HepG2 (cell line): Measurements from ENCODE around the gene EEF1A2. TPM values are rescaled to one million over a fixed set of nuclear protein-coding genes. Genes with fewer than 3 reads are reported as not detected.

ENCODE experiments used
- CBX5 ChIP-seq: sonication (generic); formaldehyde crosslinking; IDR thresholded peaks from 2 replicates; pipeline ENCODE4 v1.4.0; 2020; ENCODE audit warnings: missing genetic modification reagents, borderline replicate concordance
- CENPT ChIP-seq: sonication (generic); formaldehyde crosslinking; IDR thresholded peaks from 2 replicates; pipeline ENCODE4 v1.8.0; 2022; ENCODE audit warnings: low read depth, mild to moderate bottlenecking, moderate library complexity, missing genetic modification reagents
- E2F5 ChIP-seq: sonication (generic); formaldehyde crosslinking; conservative IDR thresholded peaks from 2 replicates; pipeline ENCODE4 v1.4.0; 2020; ENCODE audit warnings: missing genetic modification reagents
- ELF4 ChIP-seq: sonication (generic); formaldehyde crosslinking; IDR thresholded peaks from 2 replicates; pipeline ENCODE4 v1.5.0; 2020; ENCODE audit warnings: missing genetic modification reagents, mild to moderate bottlenecking, moderate library complexity, borderline replicate concordance
- IRF9 ChIP-seq: sonication (generic); formaldehyde crosslinking; IDR thresholded peaks from 2 replicates; pipeline ENCODE4 v1.8.0; 2022; ENCODE audit warnings: missing genetic modification reagents, mild to moderate bottlenecking, borderline replicate concordance
- KDM2A ChIP-seq: sonication (generic); formaldehyde crosslinking; IDR thresholded peaks from 2 replicates; pipeline ENCODE4 v1.4.0; 2020; ENCODE audit warnings: low read depth, missing genetic modification reagents, borderline replicate concordance
- MYC ChIP-seq: sonication (generic); formaldehyde crosslinking; IDR thresholded peaks from 2 replicates; pipeline ENCODE4 v1.9.0; 2021; ENCODE audit warnings: missing genetic modification reagents, borderline replicate concordance
- MYNN ChIP-seq: sonication (generic); formaldehyde crosslinking; IDR thresholded peaks from 2 replicates; pipeline ENCODE4 v1.4.0; 2020; ENCODE audit warnings: mild to moderate bottlenecking, low read depth, missing genetic modification reagents
- NCOA2 ChIP-seq: sonication (generic); formaldehyde crosslinking; IDR thresholded peaks from 2 replicates; pipeline ENCODE4 v1.8.0; 2022; ENCODE audit warnings: inconsistent platforms
- PHF8 ChIP-seq: sonication (generic); formaldehyde crosslinking; IDR thresholded peaks from 2 replicates; pipeline ENCODE4 v1.5.0; 2020; ENCODE audit warnings: missing genetic modification reagents
- RBFOX2 ChIP-seq: fragments of 200-400 bp; formaldehyde crosslinking; IDR thresholded peaks from 2 replicates; pipeline ENCODE4 v1.6.1; 2017; ENCODE audit warnings: low read depth, mild to moderate bottlenecking, low read length
- RFX5 ChIP-seq: IDR thresholded peaks from 2 replicates; pipeline ENCODE4 v1.6.1; 2011; ENCODE audit warnings: low read depth, low read length, improper control_type of control experiment
- SNAPC5 ChIP-seq: sonication (generic); formaldehyde crosslinking; IDR thresholded peaks from 2 replicates; pipeline ENCODE4 v1.8.1; 2023; ENCODE audit warnings: mild to moderate bottlenecking, missing genetic modification reagents, borderline replicate concordance
- SRSF9 ChIP-seq: fragments of 200-400 bp; formaldehyde crosslinking; IDR thresholded peaks from 2 replicates; pipeline ENCODE4 v1.6.1; 2018; ENCODE audit warnings: borderline replicate concordance, mild to moderate bottlenecking, low read depth, low read length; ENCODE audit not compliant: insufficient read depth, poor library complexity, severe bottlenecking
- THAP9 ChIP-seq: sonication (generic); formaldehyde crosslinking; IDR thresholded peaks from 2 replicates; pipeline ENCODE4; 2020; ENCODE audit warnings: missing genetic modification reagents, mild to moderate bottlenecking, borderline replicate concordance
- ZKSCAN8 ChIP-seq: IDR thresholded peaks from 2 replicates; pipeline ENCODE4 v1.6.1; 2016; ENCODE audit warnings: borderline replicate concordance, missing genetic modification reagents, missing compliant biosample characterization
- ZNF136 ChIP-seq: sonication (generic); formaldehyde crosslinking; IDR thresholded peaks from 2 replicates; pipeline ENCODE4 v1.8.1; 2022; ENCODE audit warnings: low read depth, mild to moderate bottlenecking, moderate library complexity, missing genetic modification reagents
- ZNF326 ChIP-seq: sonication (generic); formaldehyde crosslinking; IDR thresholded peaks from 2 replicates; pipeline ENCODE4 v1.4.0; 2020; ENCODE audit warnings: missing genetic modification reagents, borderline replicate concordance
- ZNF547 ChIP-seq: sonication (generic); formaldehyde crosslinking; IDR thresholded peaks from 2 replicates; pipeline ENCODE4 v1.5.1; 2020; ENCODE audit warnings: mild to moderate bottlenecking, missing genetic modification reagents
- ZNF550 ChIP-seq: sonication (generic); formaldehyde crosslinking; IDR thresholded peaks from 2 replicates; pipeline ENCODE4 v1.4.0; 2020; ENCODE audit warnings: mild to moderate bottlenecking, missing genetic modification reagents, borderline replicate concordance
- ZNF564 ChIP-seq: sonication (generic); formaldehyde crosslinking; IDR thresholded peaks from 2 replicates; pipeline ENCODE4 v1.8.1; 2023; ENCODE audit warnings: mild to moderate bottlenecking, missing genetic modification reagents
- ZNF75D ChIP-seq: sonication (generic); formaldehyde crosslinking; IDR thresholded peaks from 2 replicates; pipeline ENCODE4 v1.8.1; 2023; ENCODE audit warnings: missing genetic modification reagents, mild to moderate bottlenecking, borderline replicate concordance
- ZNF761 ChIP-seq: sonication (generic); formaldehyde crosslinking; conservative IDR thresholded peaks from 2 replicates; pipeline ENCODE4 v1.4.0; 2020; ENCODE audit warnings: mild to moderate bottlenecking, missing genetic modification reagents
- ZZZ3 ChIP-seq: sonication (generic); formaldehyde crosslinking; IDR thresholded peaks from 2 replicates; pipeline ENCODE4 v1.4.0; 2020; ENCODE audit warnings: missing genetic modification reagents, mild to moderate bottlenecking, borderline replicate concordance
- polyA plus RNA-seq, 8 experiments: library from polyadenylated mRNA; depleted of rRNA in 3 of 8; stranded (reverse) in 7 of 8; unstranded in 1 of 8; fragments of >200 nt; fragmentation: Illumina TruSeq in 4 of 8; extraction: Trizol in 4 of 8; gene quantifications; 2 replicates each; pipeline versions ENCODE4 v1.2.1 to v1.2.3, GENCODE V29; 2011 to 2016; ENCODE audit warnings: low read depth in 4 of 8, missing spikeins in 1 of 8, mixed read lengths in 1 of 8; ENCODE audit not compliant: insufficient read depth in 1 of 8
- total RNA-seq, 5 experiments: library from RNA; depleted of rRNA; stranded (reverse); fragments of >200 nt; fragmentation: Illumina TruSeq; extraction: Trizol; gene quantifications; 2 replicates each; pipeline ENCODE4 v1.2.3, GENCODE V29; 2016; ENCODE audit warnings: low read depth in 1 of 5

EEF1A2 gene
- total and polyA plus RNA-seq, 2 of the 13 experiments (the other 11 are each of a cell fraction or from before 2014, with no cell fraction given): 0.44 to 0.87 TPM

GRCh38 chr20:63537525-63538203 lies 38.8 kb upstream of the EEF1A2 start (continued):
- peak; percentile 95; the same call in 1 of the 2 replicates for TF ChIP-seq IRF9 (CRISPR knock-in tag)
- TF ChIP-seq ZNF761 (CRISPR knock-in tag): peak; percentile 77; the same call in 1 of the 2 replicates
- TF ChIP-seq ZZZ3 (CRISPR knock-in tag): peak; percentile 80; the same call in 1 of the 2 replicates
- TF ChIP-seq ZNF136: peak; percentile 71; the same call in 1 of the 2 replicates
- peak; percentile 37 for TF ChIP-seq RFX5
- no peak for TF ChIP-seq ELF4 (CRISPR knock-in tag)
- 0 out of 2 replicates have a peak, but pooled peaks have one; percentile 79 for TF ChIP-seq SNAPC5 (CRISPR knock-in tag)
- TF ChIP-seq KDM2A (CRISPR knock-in tag): peak; percentile 97
- no peak for TF ChIP-seq SRSF9
- peak; percentile 75; the same call in 1 of the 2 replicates for TF ChIP-seq THAP9 (CRISPR knock-in tag)
- TF ChIP-seq RBFOX2: peak; percentile 77
- TF ChIP-seq CBX5 (CRISPR knock-in tag): peak; percentile 83; the same call in 1 of the 2 replicates
- peak; percentile 79; the same call in 1 of the 2 replicates for TF ChIP-seq ZNF547 (CRISPR knock-in tag)
- TF ChIP-seq ZNF326 (CRISPR knock-in tag): no peak
- TF ChIP-seq E2F5: peak; percentile 61
- TF ChIP-seq ZNF550 (CRISPR knock-in tag): peak; percentile 85; the same call in 1 of the 2 replicates
- TF ChIP-seq ZNF564: peak; percentile 75; the same call in 1 of the 2 replicates
- TF ChIP-seq PHF8 (CRISPR knock-in tag): peak; percentile 67
- 0 out of 2 replicates have a peak, but pooled peaks have one; percentile 65 for TF ChIP-seq MYNN (CRISPR knock-in tag)
- TF ChIP-seq CENPT: no peak
- no peak; the same call in 1 of the 2 replicates for TF ChIP-seq NCOA2 (CRISPR knock-in tag)
- peak; percentile 86; the same call in 1 of the 2 replicates for TF ChIP-seq MYC
- TF ChIP-seq ZNF75D (CRISPR knock-in tag): no peak
- TF ChIP-seq ZKSCAN8 (CRISPR knock-in tag): peak; percentile 9; the same call in 1 of the 2 replicates
